ENCODE data around the gene ROBO2. TPM values are rescaled to one million over a fixed set of nuclear protein-coding genes. Genes with fewer than 3 reads are reported as not detected.

Gene ROBO2
- total RNA-seq, 1 experiment from 2014 or later = not detected

- Histone ChIP-seq H3K4me1 (ENCODE audit: control insufficient read depth in 1 of 2, insufficient read depth in 2 of 2, low read length in 2 of 2) (no peaks in the 10 kb centered on the region), H3K4me3 (replicated peaks in 1 of 2; ENCODE audit: low read depth in 1 of 2, low read length in 2 of 2) (no peak overlapping the region), H3K9me2 (ENCODE audit: insufficient read depth) (no peaks in the 10 kb centered on the region), H3K27me3 (ENCODE audit: insufficient read depth, low read length) (no peaks in the 10 kb centered on the region), H3K27ac (ENCODE audit: low read depth, low read length) (no peak overlapping the region), H3K9me3 (ENCODE audit: control insufficient read depth in 1 of 2, insufficient read depth in 1 of 2, low read depth in 1 of 2, low read length in 2 of 2) (peaks cover 12 to 13% of the 10 kb centered on the region in 2 experiments; a peak in 3 of 4 replicates), H4K20me1 (ENCODE audit: insufficient read depth) (no peaks in the 10 kb centered on the region), H3K36me3 (ENCODE audit: control insufficient read depth in 1 of 2, insufficient read depth in 2 of 2, low read length in 2 of 2) (no peaks in the 10 kb centered on the region), H3K79me2 (ENCODE audit: insufficient read depth, low read length) (no peaks in the 10 kb centered on the region), H3K4me2 (ENCODE audit: low read length) (no peak overlapping the region), H2AFZ (ENCODE audit: low read depth, low read length, poor library complexity, severe bottlenecking) (no peak overlapping the region), H3K9ac (ENCODE audit: low read length) (no peak overlapping the region)
- no TSS peak for BruUV-seq (replicated peaks)
- intact Hi-C loops (cut with micrococcal nuclease) = no loop called here
- TF ChIP-seq TCF7L2 (IDR thresholded peaks at IDR 0.05; ENCODE audit: borderline replicate concordance, extremely low read depth, insufficient read depth, insufficient read length) (no peak), SRF (IDR thresholded peaks at IDR 0.05; ENCODE audit: low read depth) (no peak), CBX3 (IDR thresholded peaks at IDR 0.05; ENCODE audit: low read depth) (no peak), POLR2A (IDR thresholded peaks at IDR 0.05; ENCODE audit: borderline replicate concordance, extremely low read depth, insufficient read depth, insufficient read length) (no peak), JUND (IDR thresholded peaks at IDR 0.05) (no peak), YY1 (IDR thresholded peaks at IDR 0.05; ENCODE audit: extremely low read depth, insufficient replicate concordance, low read depth, low read length) (no peak), ZBTB33 (IDR thresholded peaks at IDR 0.05; ENCODE audit: extremely low read depth, insufficient replicate concordance, low read length) (no peak), SP1 (IDR thresholded peaks at IDR 0.05; ENCODE audit: low read depth) (no peak), EZH2phosphoT487 (IDR thresholded peaks at IDR 0.05; ENCODE audit: borderline replicate concordance) (no peak), MAX (IDR thresholded peaks at IDR 0.05) (no peak), CTCF (IDR thresholded peaks at IDR 0.05 in 2 of 3, conservative IDR thresholded peaks at IDR 0.05 in 1 of 3; ENCODE audit: borderline replicate concordance in 1 of 3, insufficient read depth in 1 of 3, low read depth in 2 of 3, low read length in 2 of 3) (no peak), POLR2AphosphoS5 (IDR thresholded peaks at IDR 0.05; ENCODE audit: low read depth, low read length) (no peak), REST (IDR thresholded peaks at IDR 0.05; ENCODE audit: low read depth) (no peak), EGR1 (IDR thresholded peaks at IDR 0.05; ENCODE audit: low read depth) (no peak), ELF1 (IDR thresholded peaks at IDR 0.05; ENCODE audit: borderline replicate concordance, low read depth) (no peak), EZH2 (IDR thresholded peaks at IDR 0.05) (no peak), RAD21 (IDR thresholded peaks at IDR 0.05; ENCODE audit: low read depth) (no peak), CEBPB (IDR thresholded peaks at IDR 0.05; ENCODE audit: low read depth) (no peak), ZFX (IDR thresholded peaks at IDR 0.05) (no peak)
- POLR2A ChIA-PET = no interaction called here
- CTCF ChIA-PET = no interaction called here
- RAD21 ChIA-PET (ENCODE audit: low non-redundant PET in 1 of 2, low total read pairs in 2 of 2, uncharacterized antibody in 2 of 2, unreplicated experiment in 2 of 2) = no interaction called here
- ATAC-seq (no peak), DNase-seq (ENCODE audit: low read depth, low spot score) (no peak)
Observed at GRCh38 chr3:77590191-77590590, 550.3 kb downstream of the ROBO2 start.

Data from HCT116 (cell line).